ENCODE results near the gene PTGDS. TPM values are rescaled to one million over a fixed set of nuclear protein-coding genes. Genes with fewer than 3 reads are reported as not detected.

Gene PTGDS
- polyA plus RNA-seq, 1 donor from 2014 or later: 2.0 TPM

- Histone ChIP-seq H3K4me3 (ENCODE audit: low read length) (no peak overlapping the region), H3K9me3 (ENCODE audit: low read length) (no peaks in the 10 kb centered on the region), H3K9ac (ENCODE audit: low read length) (no peak overlapping the region), H4K20me1 (ENCODE audit: insufficient read depth) (no peaks in the 10 kb centered on the region), H2AFZ (ENCODE audit: low read depth, low read length) (no peak overlapping the region), H3K79me2 (replicated peaks; ENCODE audit: insufficient read depth, low read length) (no peaks in the 10 kb centered on the region), H3K4me2 (ENCODE audit: low read length) (no peak overlapping the region), H3F3A (ENCODE audit: insufficient read depth, low read length, poor library complexity, severe bottlenecking) (no peaks in the 10 kb centered on the region), H3K27me3 (ENCODE audit: insufficient read depth, low read depth, low read length) (no peaks in the 10 kb centered on the region), H3K27ac (ENCODE audit: low read length) (no peak overlapping the region), H3K9me2 (ENCODE audit: insufficient read depth, low read length) (no peaks in the 10 kb centered on the region), H3K36me3 (ENCODE audit: insufficient read depth, low read length) (no peaks in the 10 kb centered on the region)
- TF ChIP-seq TAF1 (IDR thresholded peaks at IDR 0.05; ENCODE audit: low read depth) (no peak), SMC3 (conservative IDR thresholded peaks at IDR 0.05; ENCODE audit: poor library complexity) (no peak), EZH2 (IDR thresholded peaks at IDR 0.05; ENCODE audit: borderline replicate concordance, insufficient read depth, low read length, poor library complexity, severe bottlenecking) (no peak), MXI1 (conservative IDR thresholded peaks at IDR 0.05; ENCODE audit: poor library complexity, severe bottlenecking) (no peak), POLR2AphosphoS5 (IDR thresholded peaks at IDR 0.05) (no peak), EP300 (conservative IDR thresholded peaks at IDR 0.05; ENCODE audit: poor library complexity, severe bottlenecking) (no peak), RAD21 (conservative IDR thresholded peaks at IDR 0.05) (no peak)
- TF ChIP-seq, protein P1, sequence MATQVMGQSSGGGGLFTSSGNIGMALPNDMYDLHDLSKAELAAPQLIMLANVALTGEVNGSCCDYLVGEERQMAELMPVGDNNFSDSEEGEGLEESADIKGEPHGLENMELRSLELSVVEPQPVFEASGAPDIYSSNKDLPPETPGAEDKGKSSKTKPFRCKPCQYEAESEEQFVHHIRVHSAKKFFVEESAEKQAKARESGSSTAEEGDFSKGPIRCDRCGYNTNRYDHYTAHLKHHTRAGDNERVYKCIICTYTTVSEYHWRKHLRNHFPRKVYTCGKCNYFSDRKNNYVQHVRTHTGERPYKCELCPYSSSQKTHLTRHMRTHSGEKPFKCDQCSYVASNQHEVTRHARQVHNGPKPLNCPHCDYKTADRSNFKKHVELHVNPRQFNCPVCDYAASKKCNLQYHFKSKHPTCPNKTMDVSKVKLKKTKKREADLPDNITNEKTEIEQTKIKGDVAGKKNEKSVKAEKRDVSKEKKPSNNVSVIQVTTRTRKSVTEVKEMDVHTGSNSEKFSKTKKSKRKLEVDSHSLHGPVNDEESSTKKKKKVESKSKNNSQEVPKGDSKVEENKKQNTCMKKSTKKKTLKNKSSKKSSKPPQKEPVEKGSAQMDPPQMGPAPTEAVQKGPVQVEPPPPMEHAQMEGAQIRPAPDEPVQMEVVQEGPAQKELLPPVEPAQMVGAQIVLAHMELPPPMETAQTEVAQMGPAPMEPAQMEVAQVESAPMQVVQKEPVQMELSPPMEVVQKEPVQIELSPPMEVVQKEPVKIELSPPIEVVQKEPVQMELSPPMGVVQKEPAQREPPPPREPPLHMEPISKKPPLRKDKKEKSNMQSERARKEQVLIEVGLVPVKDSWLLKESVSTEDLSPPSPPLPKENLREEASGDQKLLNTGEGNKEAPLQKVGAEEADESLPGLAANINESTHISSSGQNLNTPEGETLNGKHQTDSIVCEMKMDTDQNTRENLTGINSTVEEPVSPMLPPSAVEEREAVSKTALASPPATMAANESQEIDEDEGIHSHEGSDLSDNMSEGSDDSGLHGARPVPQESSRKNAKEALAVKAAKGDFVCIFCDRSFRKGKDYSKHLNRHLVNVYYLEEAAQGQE (IDR thresholded peaks at IDR 0.05; ENCODE audit: borderline replicate concordance): no peak
- TF ChIP-seq, protein P2, sequence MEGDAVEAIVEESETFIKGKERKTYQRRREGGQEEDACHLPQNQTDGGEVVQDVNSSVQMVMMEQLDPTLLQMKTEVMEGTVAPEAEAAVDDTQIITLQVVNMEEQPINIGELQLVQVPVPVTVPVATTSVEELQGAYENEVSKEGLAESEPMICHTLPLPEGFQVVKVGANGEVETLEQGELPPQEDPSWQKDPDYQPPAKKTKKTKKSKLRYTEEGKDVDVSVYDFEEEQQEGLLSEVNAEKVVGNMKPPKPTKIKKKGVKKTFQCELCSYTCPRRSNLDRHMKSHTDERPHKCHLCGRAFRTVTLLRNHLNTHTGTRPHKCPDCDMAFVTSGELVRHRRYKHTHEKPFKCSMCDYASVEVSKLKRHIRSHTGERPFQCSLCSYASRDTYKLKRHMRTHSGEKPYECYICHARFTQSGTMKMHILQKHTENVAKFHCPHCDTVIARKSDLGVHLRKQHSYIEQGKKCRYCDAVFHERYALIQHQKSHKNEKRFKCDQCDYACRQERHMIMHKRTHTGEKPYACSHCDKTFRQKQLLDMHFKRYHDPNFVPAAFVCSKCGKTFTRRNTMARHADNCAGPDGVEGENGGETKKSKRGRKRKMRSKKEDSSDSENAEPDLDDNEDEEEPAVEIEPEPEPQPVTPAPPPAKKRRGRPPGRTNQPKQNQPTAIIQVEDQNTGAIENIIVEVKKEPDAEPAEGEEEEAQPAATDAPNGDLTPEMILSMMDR (IDR thresholded peaks at IDR 0.05; ENCODE audit: poor library complexity, severe bottlenecking): no peak
These were observed 13.6 kb upstream of the PTGDS start for GRCh38 chr9:136963751-136964150.

GRCh38 chr9:136964171-136964689 lies 13.1 kb upstream of the PTGDS start:
- H3K79me2 ChIP-seq (replicated peaks; ENCODE audit: insufficient read depth, low read length): no peaks in the 10 kb centered on the region
- H3K27me3 ChIP-seq (ENCODE audit: insufficient read depth, low read depth, low read length): no peaks in the 10 kb centered on the region
- H2AFZ ChIP-seq (ENCODE audit: low read depth, low read length): no peak overlapping the region
- H4K20me1 ChIP-seq (ENCODE audit: insufficient read depth): no peaks in the 10 kb centered on the region
- H3K4me3 ChIP-seq (ENCODE audit: low read length): no peak overlapping the region
- no peaks in the 10 kb centered on the region for H3K9me3 ChIP-seq (ENCODE audit: low read length)
- no peaks in the 10 kb centered on the region for H3K36me3 ChIP-seq (ENCODE audit: insufficient read depth, low read length)
- TF ChIP-seq RAD21 (conservative IDR thresholded peaks at IDR 0.05) (no peak), TAF1 (IDR thresholded peaks at IDR 0.05; ENCODE audit: low read depth) (no peak), EZH2 (IDR thresholded peaks at IDR 0.05; ENCODE audit: borderline replicate concordance, insufficient read depth, low read length, poor library complexity, severe bottlenecking) (no peak), POLR2AphosphoS5 (IDR thresholded peaks at IDR 0.05) (no peak), MXI1 (conservative IDR thresholded peaks at IDR 0.05; ENCODE audit: poor library complexity, severe bottlenecking) (no peak), SMC3 (conservative IDR thresholded peaks at IDR 0.05; ENCODE audit: poor library complexity) (no peak), EP300 (conservative IDR thresholded peaks at IDR 0.05; ENCODE audit: poor library complexity, severe bottlenecking) (no peak)
- TF ChIP-seq, protein P2 (IDR thresholded peaks at IDR 0.05; ENCODE audit: poor library complexity, severe bottlenecking): no peak
- TF ChIP-seq, protein P1 (IDR thresholded peaks at IDR 0.05; ENCODE audit: borderline replicate concordance): no peak
- H3K4me2 ChIP-seq (ENCODE audit: low read length): no peak overlapping the region
- no peaks in the 10 kb centered on the region for H3F3A ChIP-seq (ENCODE audit: insufficient read depth, low read length, poor library complexity, severe bottlenecking)
- H3K9me2 ChIP-seq (ENCODE audit: insufficient read depth, low read length): no peaks in the 10 kb centered on the region
- H3K27ac ChIP-seq (ENCODE audit: low read length): no peak overlapping the region
- no peak overlapping the region for H3K9ac ChIP-seq (ENCODE audit: low read length)

Measured in neural cell (in vitro differentiated cells).